Measurements from ENCODE around the gene RNF213. TPM values are rescaled to one million over a fixed set of nuclear protein-coding genes. Genes with fewer than 3 reads are reported as not detected.
"Not testable (repeated sequence)": the region's sequence is repeated elsewhere in the genome, so short reads cannot be mapped to it uniquely, and the experiment has no call there.

RNF213 gene
- total RNA-seq, 1 donor from 2014 or later: 25.6 TPM

- TF ChIP-seq CTCF (IDR thresholded peaks at IDR 0.05; ENCODE audit: borderline replicate concordance): no peak
- Histone ChIP-seq H3K4me1 (peaks cover 12% of the 10 kb centered on the region), H3K36me3 (peaks cover 4% of the 10 kb centered on the region), H3K9me3 (replicated peaks) (no peaks in the 10 kb centered on the region), H3K27me3 (ENCODE audit: low read depth) (no peaks in the 10 kb centered on the region), H3K4me3 (no peak overlapping the region), H3K27ac (replicated peaks) (peak overlapping the region; percentile 34)
- no peak for DNase-seq
- intact Hi-C loops (cut with micrococcal nuclease): no loop called here
These were observed 6.0 kb upstream of the RNF213 start for GRCh38 chr17:80254396-80255251.

- Histone ChIP-seq H3K4me1 (peaks cover 19% of the 10 kb centered on the region), H3K27me3 (ENCODE audit: low read depth) (no peaks in the 10 kb centered on the region), H3K9me3 (replicated peaks) (no peaks in the 10 kb centered on the region), H3K27ac (replicated peaks) (no peak overlapping the region), H3K36me3 (no peaks in the 10 kb centered on the region), H3K4me3 (no peak overlapping the region)
- DNase-seq: no peak
- intact Hi-C loops (cut with micrococcal nuclease): no loop called here
- TF ChIP-seq CTCF (IDR thresholded peaks at IDR 0.05; ENCODE audit: borderline replicate concordance): no peak
These were observed 4.7 kb upstream of the RNF213 start for GRCh38 chr17:80256034-80256350.

- Histone ChIP-seq H3K27ac (replicated peaks) (peak overlapping the region; percentile 32), H3K27me3 (ENCODE audit: low read depth) (no peaks in the 10 kb centered on the region), H3K36me3 (no peaks in the 10 kb centered on the region), H3K9me3 (replicated peaks) (no peaks in the 10 kb centered on the region), H3K4me1 (peaks cover 37% of the 10 kb centered on the region), H3K4me3 (no peak overlapping the region)
- intact Hi-C loops (cut with micrococcal nuclease): no loop called here
- DNase-seq: no peak
- TF ChIP-seq CTCF (IDR thresholded peaks at IDR 0.05; ENCODE audit: borderline replicate concordance): no peak
These were observed 2.9 kb upstream of the RNF213 start for GRCh38 chr17:80257716-80258213.

GRCh38 chr17:80258296-80258695, 2.4 kb upstream of the RNF213 start:
- H3K27me3 ChIP-seq (ENCODE audit: low read depth); intact Hi-C loops (cut with micrococcal nuclease); H3K4me3 ChIP-seq; H3K9me3 ChIP-seq (replicated peaks); H3K36me3 ChIP-seq; DNase-seq: not testable (repeated sequence)
- H3K27ac ChIP-seq (replicated peaks): peak overlapping the region; percentile 32
- H3K4me1 ChIP-seq: peaks cover 42% of the 10 kb centered on the region

GRCh38 chr17:80259457-80260068, 1.1 kb upstream of the RNF213 start:
- peaks cover 1% of the 10 kb centered on the region for H3K36me3 ChIP-seq

More at GRCh38 chr17:80259457-80260068, 1.1 kb upstream of the RNF213 start:
- Histone ChIP-seq H3K27ac (replicated peaks) (peak overlapping the region; percentile 97), H3K4me3 (peak overlapping the region; percentile 78), H3K4me1 (peaks cover 55% of the 10 kb centered on the region), H3K27me3 (ENCODE audit: low read depth) (no peaks in the 10 kb centered on the region), H3K9me3 (replicated peaks) (no peaks in the 10 kb centered on the region)
- TF ChIP-seq CTCF (IDR thresholded peaks at IDR 0.05; ENCODE audit: borderline replicate concordance): no peak
- intact Hi-C loops (cut with micrococcal nuclease): no loop called here
- DNase-seq: no peak

All from left ventricle myocardium inferior (tissue), 1 donor.